A549 (cell line): ENCODE results near the gene CC2D2B. TPM values are rescaled to one million over a fixed set of nuclear protein-coding genes. Genes with fewer than 3 reads are reported as not detected.
A peak's percentile ranks its signal among the peaks of the same experiment; 100 is the strongest.
"Not testable (repeated sequence)": the region's sequence is repeated elsewhere in the genome, so short reads cannot be mapped to it uniquely, and the experiment has no call there.

ENCODE experiments used
- ATAC-seq, 2 experiments: fragments of 200-7000 bp in 1 of 2; fragments of >200 bp in 1 of 2; cut with Nextera tagmentation in 1 of 2; cut with Tn5 transposase in 1 of 2; 3 replicates each; pipeline versions ENCODE4 v1.8.0 to v1.9.1; 2018 to 2020; ENCODE audit warnings: mild to moderate bottlenecking in 1 of 2, moderate library complexity in 1 of 2
- CTCF ChIA-PET: fragments of 300-600 bp; sonication (Branson Sonifier 250); formaldehyde crosslinking; extraction: SDS; loops from one replicate; lab custom pipeline; 2021; ENCODE audit warnings: antibody characterized with exemption, inconsistent platforms; lab: Yijun Ruan, JAX
- POLR2A ChIA-PET: fragments of 350-600 bp; formaldehyde crosslinking; extraction: SDS; loops from one replicate; lab custom pipeline; 2021; ENCODE audit warnings: antibody characterized with exemption, inconsistent platforms; lab: Yijun Ruan, JAX
- DNase-seq, 2 experiments: peaks; one replicate each; pipeline versions ENCODE4 v3.0.0 to v3.0.0-alpha.2; 2011 to 2016; ENCODE audit warnings: low read depth in 1 of 2, low spot score in 1 of 2
- FAIRE-seq: peaks from 2 replicates; lab custom pipeline; 2011; peaks lifted over from hg19 to GRCh38; lab: Jason Lieb, UNC
- H3K27ac ChIP-seq, 2 experiments: fragments of >200 bp; sonication (Bioruptor Twin); formaldehyde crosslinking; 3 replicates each; pipeline ENCODE4 v1.5.1; 2016 to 2017
- H3K4me1 ChIP-seq: fragments of >200 bp; sonication (Bioruptor Twin); formaldehyde crosslinking; 3 replicates; pipeline ENCODE4 v1.6.1; 2016
- H3K4me2 ChIP-seq: fragments of >200 bp; sonication (Bioruptor Twin); formaldehyde crosslinking; 3 replicates; pipeline ENCODE4 v1.6.1; 2016
- H3K4me3 ChIP-seq: fragments of >200 bp; sonication (Bioruptor Twin); formaldehyde crosslinking; 3 replicates; pipeline ENCODE4 v1.5.1; 2016
- H3K9me3 ChIP-seq: fragments of >200 bp; sonication (Bioruptor Twin); formaldehyde crosslinking; 3 replicates; pipeline ENCODE4 v1.6.1; 2016
- CEBPB ChIP-seq, 2 experiments: fragments of >200 bp in 1 of 2; sonication (Bioruptor Twin) in 1 of 2; formaldehyde crosslinking in 1 of 2; IDR thresholded peaks; 2 replicates each; pipeline ENCODE4 v1.6.1; 2012 to 2016
- E2F6 ChIP-seq: IDR thresholded peaks from 2 replicates; pipeline ENCODE4 v1.6.1; 2012; ENCODE audit warnings: low read depth, borderline replicate concordance
- ELK1 ChIP-seq: fragments of 150-350 bp; IDR thresholded peaks from 2 replicates; pipeline ENCODE4 v1.6.1; 2014; ENCODE audit warnings: low read depth, mild to moderate bottlenecking, low read length
- ESRRA ChIP-seq: fragments of 150-350 bp; IDR thresholded peaks from 2 replicates; pipeline ENCODE4 v1.6.1; 2014; ENCODE audit warnings: mild to moderate bottlenecking, low read length, borderline replicate concordance
- FOSB ChIP-seq: fragments of 250-450 bp; sonication (Bioruptor Pico); IDR thresholded peaks from 2 replicates; pipeline ENCODE4 v1.5.0; 2020; ENCODE audit warnings: mild to moderate bottlenecking, moderate library complexity
- HEYL ChIP-seq: fragments of 250-450 bp; sonication (Bioruptor Pico); IDR thresholded peaks from 2 replicates; pipeline ENCODE4 v1.8.0; 2021; ENCODE audit warnings: mild to moderate bottlenecking, moderate library complexity
- HMGXB4 ChIP-seq: fragments of 250-450 bp; sonication (Bioruptor Pico); IDR thresholded peaks from 2 replicates; pipeline ENCODE4 v1.5.0; 2021; ENCODE audit warnings: mild to moderate bottlenecking, moderate library complexity, borderline replicate concordance
- HOXB13 ChIP-seq: fragments of 250-450 bp; sonication (Bioruptor Pico); IDR thresholded peaks from 2 replicates; pipeline ENCODE4 v1.5.0; 2020; ENCODE audit warnings: low read depth, mild to moderate bottlenecking, moderate library complexity
- HOXB5 ChIP-seq: fragments of 250-450 bp; sonication (Bioruptor Pico); IDR thresholded peaks from 2 replicates; pipeline ENCODE4 v1.5.0; 2020; ENCODE audit warnings: mild to moderate bottlenecking, moderate library complexity
- KDM1A ChIP-seq: fragments of 200-600 bp; sonication (generic); IDR thresholded peaks from 2 replicates; pipeline ENCODE4 v1.6.1; 2016; ENCODE audit warnings: low read depth, mild to moderate bottlenecking
- MAFK ChIP-seq: fragments of 450-650 bp; IDR thresholded peaks from 2 replicates; pipeline ENCODE4 v1.6.1; 2014; ENCODE audit not compliant: partially characterized antibody
- MAX ChIP-seq: IDR thresholded peaks from 2 replicates; pipeline ENCODE4 v1.6.1; 2012
- MYC ChIP-seq: IDR thresholded peaks from 2 replicates; pipeline ENCODE4 v1.6.1; 2012; ENCODE audit warnings: mild to moderate bottlenecking, inconsistent platforms, low read length, improper control_type of control experiment, borderline replicate concordance
- POLR2A ChIP-seq: IDR thresholded peaks from 2 replicates; pipeline ENCODE4 v1.6.1; 2012; ENCODE audit warnings: mild to moderate bottlenecking, low read length
- RAD21 ChIP-seq, 2 experiments: fragments of >200 bp in 1 of 2; sonication (Bioruptor Twin) in 1 of 2; formaldehyde crosslinking in 1 of 2; IDR thresholded peaks in 1 of 2; conservative IDR thresholded peaks in 1 of 2; 2 replicates in 1 of 2; 3 replicates in 1 of 2; pipeline ENCODE4 v1.6.1; 2012 to 2018; ENCODE audit warnings: inconsistent platforms in 1 of 2
- RNF2 ChIP-seq: fragments of 200-600 bp; sonication (generic); IDR thresholded peaks from 2 replicates; pipeline ENCODE4 v1.6.1; 2016; ENCODE audit warnings: low read depth, mild to moderate bottlenecking, antibody characterized with exemption, moderate library complexity, borderline replicate concordance
- SMC3 ChIP-seq: fragments of >200 bp; sonication (Bioruptor Twin); formaldehyde crosslinking; IDR thresholded peaks from 3 replicates; pipeline ENCODE4 v1.6.1; 2018; ENCODE audit warnings: inconsistent platforms
- TFCP2L1 ChIP-seq: fragments of 250-450 bp; sonication (Bioruptor Pico); IDR thresholded peaks from 2 replicates; pipeline ENCODE4 v1.5.0; 2021; ENCODE audit warnings: mild to moderate bottlenecking
- USF2 ChIP-seq: fragments of 450-650 bp; IDR thresholded peaks from 2 replicates; pipeline ENCODE4 v1.6.1; 2014; ENCODE audit warnings: antibody characterized with exemption
- ZFP36 ChIP-seq: fragments of 450-650 bp; IDR thresholded peaks from 2 replicates; pipeline ENCODE4 v1.6.1; 2014; ENCODE audit warnings: borderline replicate concordance; ENCODE audit not compliant: partially characterized antibody
- ZSCAN20 ChIP-seq: fragments of 250-450 bp; sonication (Bioruptor Pico); IDR thresholded peaks from 2 replicates; pipeline ENCODE4 v1.8.0; 2022; ENCODE audit warnings: mild to moderate bottlenecking, moderate library complexity
- WGBS: methylation state at CpG from one replicate; pipeline ENCODE4 v1.1.6; 2017; ENCODE audit errors: missing lambda C conversion rate; 5-methylcytosine and 5-hydroxymethylcytosine counted together
- polyA plus RNA-seq, 4 experiments: library from polyadenylated mRNA; depleted of rRNA in 3 of 4; stranded (reverse); fragments of >200 nt; fragmentation: RNase III in 1 of 4; extraction: RNeasy Plus Mini Kit Qiagen cat#74134 plus additional on column Dnase treatment in 1 of 4; gene quantifications; 2 replicates in 3 of 4; 3 replicates in 1 of 4; pipeline ENCODE4 v1.2.3, GENCODE V29; 2011 to 2017

Gene CC2D2B
- polyA plus RNA-seq, 2 of the 4 experiments (the other 2 are of a cell fraction), result 0.13 to 0.15 TPM

GRCh38 chr10:95987685-95988426 lies 80.1 kb downstream of the CC2D2B start:
- H3K4me1 ChIP-seq, result no peaks in the 10 kb centered on the region
- 6% methylated on average over 2 of the region's 2 CpGs for WGBS
- no peak overlapping the region for H3K4me2 ChIP-seq
- no peak for FAIRE-seq
- POLR2A ChIA-PET, result no interaction called here
- no peak overlapping the region for H3K27ac ChIP-seq
- H3K4me3 ChIP-seq, result no peak overlapping the region
- no peak for DNase-seq
- CTCF ChIA-PET, result interaction anchor here (1.5 kb wide), 1 partner anchor 15 kb away, joined by 4 read pairs; no protein-coding TSS in a partner anchor
- no peak for ATAC-seq
- H3K9me3 ChIP-seq, result no peaks in the 10 kb centered on the region
- TF ChIP-seq ZFP36, result no peak
- no peak for TF ChIP-seq SMC3
- TF ChIP-seq HEYL (CRISPR knock-in tag), result no peak
- no peak for TF ChIP-seq USF2
- TF ChIP-seq E2F6, result no peak
- TF ChIP-seq MAFK, result no peak
- TF ChIP-seq ZSCAN20, result no peak

- POLR2A ChIA-PET, result no interaction called here
- peak; percentile 67 to 73; a peak in 4 of 6 replicates for ATAC-seq
- H3K4me3 ChIP-seq, result no peak overlapping the region
- DNase-seq, result peak in 1 of 2 experiments; percentile 13
- peak in 1 of 2 experiments; percentile 42; a peak in 2 of 5 replicates for TF ChIP-seq RAD21 (conservative IDR thresholded peaks at IDR 0.05 in 1 of 2, IDR thresholded peaks at IDR 0.05 in 1 of 2)
- no peak for TF ChIP-seq HMGXB4 (CRISPR knock-in tag)
- TF ChIP-seq ESRRA, result no peak
- TF ChIP-seq SMC3, result no peak
- no peak for TF ChIP-seq HOXB5
- TF ChIP-seq KDM1A, result no peak
- no peaks in the 10 kb centered on the region for H3K4me1 ChIP-seq
- CTCF ChIA-PET, result interaction anchor here (0.6 to 1.5 kb wide), 4 partner anchors 14 to 241 kb away, joined by 3 to 4 read pairs (median 4); no protein-coding TSS in a partner anchor
- H3K4me2 ChIP-seq, result no peak overlapping the region
- WGBS, result 12% methylated on average over 3 of the region's 3 CpGs
- FAIRE-seq, result no peak
- H3K9me3 ChIP-seq, result no peaks in the 10 kb centered on the region
- no peak overlapping the region for H3K27ac ChIP-seq
Observed at GRCh38 chr10:95988702-95989101, 80.9 kb downstream of the CC2D2B start.

- POLR2A ChIA-PET, H3K9me3 ChIP-seq, FAIRE-seq, H3K4me2 ChIP-seq, ATAC-seq, H3K27ac ChIP-seq, DNase-seq, H3K4me1 ChIP-seq, CTCF ChIA-PET, H3K4me3 ChIP-seq: not testable (repeated sequence)
- 78% methylated on average over 11 of the region's 11 CpGs for WGBS
Observed at GRCh38 chr10:95994376-95994775, 86.6 kb downstream of the CC2D2B start.

GRCh38 chr10:95998255-95998784 lies 90.5 kb downstream of the CC2D2B start:
- DNase-seq (no peak), ATAC-seq (no peak), FAIRE-seq (no peak)
- no peak overlapping the region for H3K4me2 ChIP-seq
- H3K4me3 ChIP-seq, result no peak overlapping the region
- WGBS, result 41% methylated on average over 1 of the region's 1 CpG
- H3K4me1 ChIP-seq, result no peaks in the 10 kb centered on the region
- ChIA-PET CTCF (interaction anchor here (0.9 kb wide), 1 partner anchor 19 kb away, joined by 3 read pairs; no protein-coding TSS in a partner anchor), POLR2A (no interaction called here)
- H3K27ac ChIP-seq, result no peak overlapping the region
- no peaks in the 10 kb centered on the region for H3K9me3 ChIP-seq
- TF ChIP-seq CEBPB (IDR thresholded peaks at IDR 0.05) (no peak), TFCP2L1 (CRISPR knock-in tag) (no peak), HMGXB4 (CRISPR knock-in tag) (no peak), ELK1 (no peak), HOXB13 (CRISPR knock-in tag) (no peak), MYC (no peak), POLR2A (no peak), MAX (no peak), RNF2 (no peak), MAFK (no peak), ZSCAN20 (no peak), KDM1A (no peak), ZFP36 (no peak), FOSB (CRISPR knock-in tag) (no peak)
